ENCODE results near the gene FOXN3. TPM values are rescaled to one million over a fixed set of nuclear protein-coding genes. Genes with fewer than 3 reads are reported as not detected.

FOXN3 gene
- polyA plus RNA-seq, 1 donor (not counting 4 experiments of a cell fraction or from before 2014, with no cell fraction given): 10.2 TPM

DNA sequence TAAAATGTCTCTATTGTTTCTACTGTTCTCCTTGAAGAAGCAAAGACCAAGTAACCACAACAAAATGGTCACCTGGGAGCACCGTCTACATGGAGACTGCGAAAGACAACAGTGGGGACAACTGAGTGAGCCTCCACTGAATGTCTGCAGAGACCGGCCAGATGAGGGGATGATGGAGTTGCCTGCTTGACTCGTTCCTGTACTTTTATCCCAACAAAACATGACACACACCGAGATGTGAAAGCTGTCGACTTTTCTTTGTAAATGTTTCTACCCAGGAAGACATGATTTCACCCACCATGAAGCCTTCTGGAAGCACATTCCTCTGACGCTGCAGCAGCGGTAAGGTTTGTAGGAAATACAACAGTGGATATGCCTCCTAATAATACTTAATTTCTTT lies 66.9 kb downstream of the FOXN3 start:
- no peak overlapping the region for H3K27ac ChIP-seq (ENCODE audit: control insufficient read depth, insufficient read depth, low read length)
- H3K9me1 ChIP-seq (ENCODE audit: control insufficient read depth, extremely low read depth, insufficient read depth, low read length): no peaks in the 10 kb centered on the region
- TF ChIP-seq EZH2 (IDR thresholded peaks at IDR 0.05; ENCODE audit: low read length): no peak
- TF ChIP-seq CTCF (optimal IDR thresholded peaks at IDR 0.05 in 1 of 3, IDR thresholded peaks at IDR 0.05 in 1 of 3, conservative IDR thresholded peaks at IDR 0.05 in 1 of 3; ENCODE audit: extremely low read depth in 1 of 3, insufficient read depth in 2 of 3, low read length in 3 of 3): no peak
- no peaks in the 10 kb centered on the region for H3K79me2 ChIP-seq (ENCODE audit: control insufficient read depth, insufficient read depth, low read length)
- H3K36me3 ChIP-seq (ENCODE audit: control insufficient read depth in 2 of 2, extremely low read depth in 1 of 2, insufficient read depth in 2 of 2, low read length in 2 of 2): peaks cover 0 to 4% of the 10 kb centered on the region in 2 experiments
- FAIRE-seq (no peak), DNase-seq (ENCODE audit: low read depth, low spot score) (no peak)
- H4K20me1 ChIP-seq (ENCODE audit: control insufficient read depth, extremely low read depth, insufficient read depth, low read length): no peaks in the 10 kb centered on the region
- no peaks in the 10 kb centered on the region for H3K27me3 ChIP-seq (ENCODE audit: control insufficient read depth, extremely low read depth, insufficient read depth, low read length)
- H3K4me1 ChIP-seq (ENCODE audit: control insufficient read depth, extremely low read depth, insufficient read depth, low read length): no peaks in the 10 kb centered on the region
- H3K4me2 ChIP-seq (ENCODE audit: control insufficient read depth, extremely low read depth, insufficient read depth, low read depth, low read length): no peak overlapping the region
- no peaks in the 10 kb centered on the region for H3K9me3 ChIP-seq (ENCODE audit: control insufficient read depth, low read depth, low read length)
- H3K9ac ChIP-seq (ENCODE audit: control insufficient read depth, extremely low read depth, insufficient read depth, low read length): no peak overlapping the region
- no peak overlapping the region for H3K4me3 ChIP-seq (ENCODE audit: control insufficient read depth in 2 of 3, extremely low read depth in 1 of 3, insufficient read depth in 2 of 3, low read depth in 1 of 3, low read length in 3 of 3)
- dilution Hi-C loops (cut with MboI; ENCODE audit: extremely low pct_ligation_motif_present, low sequenced_read_pairs): no loop called here
- no peak overlapping the region for H2AFZ ChIP-seq (ENCODE audit: control insufficient read depth, low read length)

DNA sequence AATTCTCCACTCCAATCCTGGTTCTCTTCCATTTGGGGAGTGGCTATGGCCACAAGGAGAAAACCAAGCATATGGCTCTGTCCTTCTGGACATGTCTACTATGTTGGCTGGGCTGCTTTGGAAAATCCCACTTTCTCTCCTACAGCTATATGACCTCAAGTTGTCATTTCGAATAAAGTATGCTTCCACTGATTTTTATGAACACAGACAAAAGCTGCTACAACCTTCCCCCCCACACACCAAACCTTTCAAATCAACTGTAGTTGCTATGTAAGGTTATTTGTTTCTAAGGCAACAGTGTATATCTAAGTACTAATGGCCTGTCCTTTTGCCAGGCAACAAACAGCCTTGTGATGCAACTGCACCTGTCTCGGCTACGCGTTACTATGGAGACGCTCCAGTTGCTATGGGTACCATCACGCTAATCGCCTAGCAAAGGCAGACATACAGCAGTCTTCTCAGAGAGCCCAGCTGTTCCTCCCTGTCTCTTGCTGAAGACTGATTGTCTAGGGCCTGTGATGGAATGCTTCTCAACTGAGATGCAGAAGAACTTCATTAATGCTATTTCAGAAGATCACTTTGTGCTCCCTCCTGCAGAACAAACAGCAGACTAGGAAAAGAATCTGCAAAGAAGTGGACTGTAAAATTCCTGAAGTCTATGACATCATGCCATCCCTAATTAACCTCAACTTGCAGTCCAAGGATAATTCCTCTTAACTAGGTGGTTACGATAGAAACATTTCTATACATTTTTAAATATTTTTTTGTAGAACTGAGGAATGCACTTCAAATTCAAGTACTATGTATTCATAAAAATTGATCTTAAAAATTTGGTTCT lies 67.6 kb downstream of the FOXN3 start:
- FAIRE-seq: no peak
- H4K20me1 ChIP-seq (ENCODE audit: control insufficient read depth, extremely low read depth, insufficient read depth, low read length): no peaks in the 10 kb centered on the region
- dilution Hi-C loops (cut with MboI; ENCODE audit: extremely low pct_ligation_motif_present, low sequenced_read_pairs): no loop called here
- H3K4me2 ChIP-seq (ENCODE audit: control insufficient read depth, extremely low read depth, insufficient read depth, low read depth, low read length): no peak overlapping the region
- H3K9me3 ChIP-seq (ENCODE audit: control insufficient read depth, low read depth, low read length): no peaks in the 10 kb centered on the region
- no peak for TF ChIP-seq CTCF (optimal IDR thresholded peaks at IDR 0.05 in 1 of 3, IDR thresholded peaks at IDR 0.05 in 1 of 3, conservative IDR thresholded peaks at IDR 0.05 in 1 of 3; ENCODE audit: extremely low read depth in 1 of 3, insufficient read depth in 2 of 3, low read length in 3 of 3)
- no peak for TF ChIP-seq EZH2 (IDR thresholded peaks at IDR 0.05; ENCODE audit: low read length)
- no peaks in the 10 kb centered on the region for H3K79me2 ChIP-seq (ENCODE audit: control insufficient read depth, insufficient read depth, low read length)
- no peak overlapping the region for H3K27ac ChIP-seq (ENCODE audit: control insufficient read depth, insufficient read depth, low read length)
- no peak overlapping the region for H3K4me3 ChIP-seq (ENCODE audit: control insufficient read depth in 2 of 3, extremely low read depth in 1 of 3, insufficient read depth in 2 of 3, low read depth in 1 of 3, low read length in 3 of 3)
- no peaks in the 10 kb centered on the region for H3K4me1 ChIP-seq (ENCODE audit: control insufficient read depth, extremely low read depth, insufficient read depth, low read length)
- H3K9me1 ChIP-seq (ENCODE audit: control insufficient read depth, extremely low read depth, insufficient read depth, low read length): no peaks in the 10 kb centered on the region
- H3K36me3 ChIP-seq (ENCODE audit: control insufficient read depth in 2 of 2, extremely low read depth in 1 of 2, insufficient read depth in 2 of 2, low read length in 2 of 2): peaks cover 0 to 4% of the 10 kb centered on the region in 2 experiments
- no peak for DNase-seq (ENCODE audit: low read depth, low spot score)
- H2AFZ ChIP-seq (ENCODE audit: control insufficient read depth, low read length): no peak overlapping the region
- H3K9ac ChIP-seq (ENCODE audit: control insufficient read depth, extremely low read depth, insufficient read depth, low read length): no peak overlapping the region
- no peaks in the 10 kb centered on the region for H3K27me3 ChIP-seq (ENCODE audit: control insufficient read depth, extremely low read depth, insufficient read depth, low read length)
